NK-92 (cell line): ENCODE results near the gene NTNG2.
"Not testable (repeated sequence)": the region's sequence is repeated elsewhere in the genome, so short reads cannot be mapped to it uniquely, and the experiment has no call there.

Source experiments
- DNase-seq: peaks from one replicate; lab custom pipeline; 2025; ENCODE audit not compliant: unreplicated experiment; lab: John Stamatoyannopoulos, UW

NTNG2 gene

DNA sequence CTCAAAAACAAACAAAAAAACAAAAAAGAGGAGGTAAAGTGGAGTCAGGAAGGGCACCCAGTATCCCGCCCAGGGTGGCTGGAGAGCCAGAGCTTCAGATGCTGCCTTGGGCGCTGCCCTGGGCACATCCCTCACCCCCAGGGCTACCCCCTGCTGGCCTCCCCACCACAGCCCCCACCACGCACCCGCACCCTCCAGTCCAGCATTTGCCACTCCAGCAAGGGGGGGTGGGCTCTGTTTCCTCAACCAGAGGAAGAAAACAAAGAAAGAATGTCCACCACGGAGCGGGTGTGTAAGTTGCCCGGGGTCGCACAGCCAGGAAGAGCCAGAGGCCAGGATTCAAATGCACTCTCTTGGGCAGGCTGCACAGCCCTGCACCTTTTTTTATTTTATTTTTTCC is 86.1 kb downstream of the NTNG2 start:
- no peak for DNase-seq

DNA sequence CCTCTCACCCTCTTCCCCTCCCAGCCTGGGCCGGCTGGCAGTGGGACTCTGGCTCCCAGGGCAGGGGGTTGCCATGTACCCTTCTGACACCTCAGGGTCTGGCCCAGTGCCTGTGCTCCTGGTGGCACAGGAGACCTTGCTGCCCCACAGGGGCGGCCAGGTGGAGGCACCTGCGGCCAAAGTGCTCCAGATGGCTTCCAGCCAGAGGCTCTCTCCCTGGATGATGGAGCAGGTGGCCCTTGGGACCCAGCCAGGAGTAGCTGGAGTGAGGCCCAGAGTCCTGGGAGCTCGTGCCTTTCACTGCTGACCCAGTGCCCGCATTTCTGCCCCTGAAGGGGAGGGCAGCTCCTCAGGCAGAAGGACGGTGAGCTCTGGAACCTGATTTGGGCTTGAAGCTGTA is 87.3 kb downstream of the NTNG2 start:
- DNase-seq = no peak

DNA sequence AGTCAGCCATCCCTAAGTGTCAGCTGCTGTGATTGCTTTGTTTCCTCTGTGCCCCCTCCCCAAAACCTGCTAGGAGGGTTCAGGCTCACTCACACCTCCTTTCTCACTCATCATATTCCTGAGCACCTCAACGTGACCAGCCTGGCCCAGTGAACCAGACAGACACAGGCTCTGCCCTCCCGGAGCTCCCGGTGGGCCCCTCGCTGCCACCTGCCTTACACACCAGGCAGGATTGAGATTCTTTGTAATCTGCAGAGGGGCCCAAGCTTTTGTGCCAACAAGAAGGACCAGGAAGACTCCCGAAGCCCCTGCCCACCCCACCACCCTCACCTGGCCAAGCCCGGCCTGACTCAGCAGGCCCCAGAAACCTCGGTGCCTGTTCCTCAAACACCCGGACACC is 87.8 kb downstream of the NTNG2 start:
- no peak for DNase-seq

DNA sequence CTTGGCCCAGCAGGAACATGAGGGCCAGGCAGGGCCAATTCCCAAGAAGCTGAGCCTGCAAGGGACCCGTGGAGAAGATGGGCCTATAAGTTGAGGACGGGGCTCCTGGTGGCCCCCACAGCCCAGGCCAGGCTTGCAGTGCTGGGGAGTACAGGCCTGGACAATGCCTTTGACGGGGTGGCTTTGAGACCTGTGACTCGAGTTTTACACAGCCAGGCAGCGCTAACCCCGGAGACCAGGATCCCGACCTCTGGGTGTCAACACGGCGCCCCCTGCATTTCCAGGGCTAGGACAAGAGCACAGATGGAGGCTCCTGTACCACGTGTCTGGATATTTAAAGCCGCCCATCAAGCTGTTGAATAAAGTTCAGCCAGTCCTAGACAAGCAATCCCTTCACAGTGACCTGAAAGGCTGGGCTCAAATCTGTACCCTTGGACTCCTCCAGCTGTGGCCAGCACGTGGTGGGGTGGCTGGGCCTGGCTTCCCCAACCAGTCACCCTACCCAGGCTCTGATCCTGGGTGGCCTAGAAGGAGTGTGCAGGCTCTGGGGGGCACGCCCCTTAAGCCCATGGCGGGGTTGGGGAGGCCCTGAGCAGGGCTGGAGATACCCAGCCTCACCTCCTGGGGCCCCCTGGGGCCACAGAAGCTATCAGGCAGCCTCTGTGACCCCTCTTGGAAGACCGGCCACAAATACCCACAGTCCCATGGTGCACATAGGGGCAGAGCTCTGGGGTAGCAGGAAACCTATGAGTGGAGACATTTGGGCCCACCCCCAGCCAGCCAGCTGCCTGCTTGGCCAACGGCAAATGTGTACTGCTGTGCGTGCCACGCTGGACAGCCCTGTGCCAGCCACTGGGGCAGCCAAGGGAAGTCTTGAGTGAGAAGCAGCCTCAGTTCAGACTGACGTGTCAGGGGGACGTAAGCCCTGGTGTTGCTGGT is 88.7 kb downstream of the NTNG2 start:
- no peak for DNase-seq

DNA sequence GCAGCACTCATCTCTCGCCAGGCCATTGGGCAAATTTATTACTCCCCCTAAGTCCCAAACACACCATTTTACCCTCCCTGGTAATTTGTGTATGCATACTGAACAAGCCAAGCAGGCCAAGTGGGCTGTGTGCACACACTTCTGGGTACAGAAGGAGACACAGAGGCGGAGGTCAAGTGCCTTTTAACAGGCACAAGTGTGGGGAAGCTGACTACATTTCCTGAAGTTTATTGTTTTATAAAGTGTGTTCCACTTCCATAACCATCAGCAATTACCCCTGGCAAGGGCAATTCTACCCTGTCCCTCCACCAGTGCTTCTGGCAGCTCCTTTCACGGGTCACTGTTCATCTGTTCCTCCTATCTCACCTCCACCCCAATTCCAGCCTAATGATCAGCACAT is 99.0 kb downstream of the NTNG2 start:
- DNase-seq = no peak

DNA sequence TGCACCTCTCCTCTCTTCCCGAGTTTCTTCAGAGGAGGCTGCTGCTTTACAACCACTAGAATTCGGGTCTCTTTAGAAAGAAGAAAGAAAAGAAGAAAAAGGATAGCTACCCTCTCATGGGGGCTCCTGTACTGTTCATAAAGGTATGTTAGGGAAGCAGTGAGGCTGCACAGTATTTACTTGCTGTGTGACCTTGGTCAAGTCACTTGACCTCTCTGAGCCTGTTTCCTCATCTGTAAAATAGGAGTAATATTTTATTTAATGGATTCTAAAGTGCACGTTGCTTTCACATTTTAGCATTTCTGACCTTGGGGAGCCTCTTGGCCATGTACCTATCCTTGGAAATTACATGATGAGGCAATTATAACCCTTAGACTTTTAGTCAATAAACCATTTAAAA is 104.2 kb downstream of the NTNG2 start:
- no peak for DNase-seq

DNA sequence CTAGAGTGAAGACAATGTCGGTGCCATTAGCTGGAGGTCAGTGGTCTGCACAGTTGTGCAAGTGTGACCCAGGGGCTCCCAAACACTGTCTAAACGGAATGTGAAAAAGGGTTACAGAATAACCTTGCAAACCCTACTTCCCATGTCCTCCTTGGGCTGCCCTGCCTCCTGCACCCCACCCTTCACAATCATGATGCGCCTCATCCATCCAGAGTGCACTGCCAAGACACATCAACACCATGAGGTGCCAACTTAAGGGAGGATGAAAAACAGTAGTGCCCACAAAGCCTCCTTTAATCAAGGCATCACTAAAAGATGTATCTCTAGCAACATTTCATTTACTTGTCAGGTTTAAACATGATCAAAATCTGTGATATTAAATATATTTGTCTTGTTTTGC is 105.8 kb downstream of the NTNG2 start:
- DNase-seq = no peak

DNA sequence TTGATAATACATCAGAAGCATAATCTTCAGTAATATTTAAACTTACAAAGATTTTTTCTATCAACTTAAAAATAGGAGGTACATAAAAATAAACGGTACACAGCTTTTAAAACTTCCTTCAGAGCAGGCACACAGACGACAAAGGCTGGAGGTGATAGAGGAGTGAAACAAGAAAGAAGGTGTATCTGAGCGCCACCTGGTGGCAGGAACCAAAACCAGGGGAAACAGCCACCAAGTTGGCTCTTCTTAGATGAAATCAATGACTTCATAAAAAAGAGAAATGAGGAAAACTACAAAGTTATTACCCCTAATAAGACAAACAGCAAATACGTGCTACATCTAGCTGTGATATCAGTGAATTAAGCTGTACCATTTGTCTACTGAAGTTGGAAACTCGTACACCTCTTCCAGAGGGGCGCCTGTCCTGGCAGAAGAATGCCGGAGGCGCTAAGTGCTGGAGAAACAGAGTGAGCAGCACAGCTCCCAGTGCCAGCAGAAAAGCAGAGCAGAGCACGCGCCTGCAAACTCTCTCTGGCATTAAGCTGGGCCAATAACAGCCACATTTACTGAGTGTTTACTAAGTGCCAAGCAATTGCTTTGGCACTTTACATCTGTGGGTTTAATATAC is 107.0 kb downstream of the NTNG2 start:
- DNase-seq = no peak

DNA sequence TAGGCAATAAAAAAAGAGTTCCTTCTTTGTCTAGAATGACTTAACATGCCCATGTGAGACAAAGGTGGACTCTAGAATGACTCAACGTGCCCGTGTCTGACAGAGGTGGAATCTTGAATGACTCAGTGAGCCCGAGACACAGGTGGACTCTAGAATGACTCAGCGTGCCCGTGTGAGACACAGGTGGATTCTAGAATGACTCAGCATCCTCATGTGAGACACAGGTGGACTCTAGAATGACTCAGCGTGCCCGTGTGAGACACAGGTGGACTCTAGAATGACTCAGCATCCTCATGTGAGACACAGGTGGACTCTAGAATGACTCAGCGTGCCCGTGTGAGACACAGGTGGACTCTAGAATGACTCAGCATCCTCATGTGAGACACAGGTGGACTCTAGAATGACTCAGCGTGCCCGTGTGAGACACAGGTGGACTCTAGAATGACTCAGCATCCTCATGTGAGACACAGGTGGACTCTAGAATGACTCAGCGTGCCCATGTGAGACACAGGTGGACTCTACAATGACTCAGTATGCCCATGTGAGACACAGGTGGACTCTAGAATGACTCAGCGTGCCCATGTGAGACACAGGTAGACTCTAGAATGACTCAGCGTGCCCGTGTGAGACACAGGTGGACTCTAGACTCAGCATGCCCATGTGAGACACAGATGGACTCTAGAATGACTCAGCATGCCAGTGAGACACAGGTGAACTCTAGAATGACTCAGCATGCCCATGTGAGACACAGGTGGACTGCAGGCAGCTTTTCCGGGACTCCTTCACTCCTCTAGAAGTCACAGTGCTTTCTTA is 108.1 kb downstream of the NTNG2 start:
- DNase-seq = not testable (repeated sequence)

DNA sequence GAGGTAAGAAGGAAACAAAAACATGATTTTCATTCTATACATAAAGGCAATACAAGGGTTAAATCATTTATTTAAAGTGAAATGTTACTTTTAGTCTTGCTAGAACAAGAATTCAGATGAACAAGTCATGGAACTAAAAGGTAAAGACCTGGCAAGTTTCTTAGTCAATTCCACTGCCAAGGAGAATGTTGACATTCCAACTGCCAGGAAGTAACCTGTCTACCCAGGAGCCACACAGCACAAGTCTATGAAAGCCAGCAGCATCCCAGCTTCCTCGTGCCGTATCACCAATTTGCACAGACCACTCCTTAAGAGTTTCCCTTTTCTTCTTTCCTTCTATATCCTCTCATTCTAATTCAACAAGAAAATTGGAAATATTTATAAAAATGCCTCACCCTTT is 113.0 kb downstream of the NTNG2 start:
- DNase-seq = no peak

DNA sequence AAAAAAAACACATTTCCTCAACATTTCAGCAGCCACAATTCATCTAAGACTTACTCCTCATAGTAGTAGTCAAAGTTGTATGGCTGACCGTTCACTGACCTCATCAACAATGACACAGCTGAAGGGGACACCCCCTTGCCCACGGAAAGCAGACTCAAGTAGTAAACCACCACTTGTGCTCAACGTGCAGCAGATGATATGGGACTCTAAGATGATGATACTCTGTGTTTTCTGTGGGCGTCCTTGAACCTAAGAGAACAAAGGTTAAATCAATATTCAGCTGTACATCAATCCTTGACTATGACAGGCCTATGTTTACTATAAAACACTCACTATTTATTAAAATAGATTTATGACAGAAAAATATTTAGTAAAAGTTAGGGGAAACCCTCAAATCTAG is 121.3 kb downstream of the NTNG2 start:
- no peak for DNase-seq

DNA sequence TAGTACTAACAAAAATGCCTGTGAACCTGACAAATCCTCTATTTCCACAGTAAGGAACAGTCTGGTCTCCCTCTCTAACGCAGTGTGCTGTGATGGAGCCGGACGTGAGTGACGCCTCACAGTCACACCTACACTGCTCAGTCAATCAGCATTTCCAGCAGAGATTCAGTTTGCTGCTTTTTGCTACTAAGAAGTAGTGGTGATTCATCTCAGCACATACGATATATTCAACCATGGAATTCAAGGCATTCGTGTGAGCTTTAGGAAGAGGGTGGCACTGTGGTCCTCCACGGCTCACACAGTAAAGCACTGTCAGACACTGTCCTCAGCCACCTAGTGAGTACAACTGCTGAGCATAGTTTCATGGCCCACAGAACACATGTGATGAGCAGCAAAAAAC is 122.0 kb downstream of the NTNG2 start:
- no peak for DNase-seq

DNA sequence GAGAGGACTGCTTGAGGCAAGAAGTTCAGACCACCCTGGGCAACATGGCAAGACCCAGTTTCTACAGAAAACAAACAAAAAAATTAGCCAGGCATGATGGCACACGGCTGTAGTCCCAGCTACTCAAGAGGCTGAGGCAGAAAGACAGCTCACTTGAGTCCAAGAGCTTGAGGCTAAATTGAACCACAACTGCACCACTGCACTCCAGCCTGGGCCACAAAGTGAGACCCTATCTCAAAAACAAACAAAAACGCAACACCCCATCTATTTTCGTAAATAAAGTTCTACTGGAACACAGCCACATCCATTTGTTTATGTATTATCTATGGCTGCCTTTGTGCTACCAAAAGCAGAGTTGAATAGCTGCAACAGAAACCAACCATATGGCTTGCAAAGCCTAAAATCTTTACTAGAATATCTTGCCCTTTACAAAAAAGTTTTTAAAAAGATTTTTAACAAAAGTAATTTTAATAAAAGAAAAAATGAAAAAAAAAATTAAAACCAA is 125.5 kb downstream of the NTNG2 start:
- DNase-seq = no peak

DNA sequence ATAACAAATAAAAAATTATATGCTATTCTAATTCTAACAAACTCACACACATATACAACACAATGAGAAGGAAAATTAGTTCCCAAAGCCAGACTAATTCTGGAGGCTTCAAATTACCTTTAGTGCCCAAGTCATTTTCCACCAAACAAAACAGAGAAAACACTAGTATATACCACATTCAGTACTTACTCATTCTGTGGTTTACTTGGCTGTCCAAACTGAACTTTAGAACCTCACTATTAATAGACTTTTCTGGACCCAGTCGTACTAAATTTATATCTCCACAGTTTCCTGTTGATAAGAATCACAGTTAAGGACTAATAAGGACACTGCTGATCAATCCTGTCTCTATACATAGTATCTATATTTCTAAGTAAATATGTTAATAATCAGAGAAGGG is 126.5 kb downstream of the NTNG2 start:
- DNase-seq = no peak

DNA sequence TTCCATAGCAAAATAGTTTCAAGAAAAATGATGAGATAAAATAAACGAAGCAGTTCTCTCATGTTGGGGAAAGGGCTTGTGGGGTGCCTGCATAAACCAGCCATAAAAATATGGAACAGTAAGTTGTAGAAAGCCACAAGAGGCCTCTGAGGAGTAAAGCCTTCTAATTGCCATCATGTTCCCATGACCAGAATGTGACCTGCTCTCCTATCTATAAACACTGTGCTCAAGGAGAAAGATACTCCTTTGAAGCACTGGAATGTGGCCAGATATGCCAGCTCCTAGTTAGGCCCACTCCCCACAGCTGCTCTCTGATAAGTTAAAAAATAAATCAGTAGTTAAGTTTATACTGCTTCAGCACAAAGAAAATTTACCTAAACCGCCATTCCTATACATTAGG is 127.1 kb downstream of the NTNG2 start:
- no peak for DNase-seq

DNA sequence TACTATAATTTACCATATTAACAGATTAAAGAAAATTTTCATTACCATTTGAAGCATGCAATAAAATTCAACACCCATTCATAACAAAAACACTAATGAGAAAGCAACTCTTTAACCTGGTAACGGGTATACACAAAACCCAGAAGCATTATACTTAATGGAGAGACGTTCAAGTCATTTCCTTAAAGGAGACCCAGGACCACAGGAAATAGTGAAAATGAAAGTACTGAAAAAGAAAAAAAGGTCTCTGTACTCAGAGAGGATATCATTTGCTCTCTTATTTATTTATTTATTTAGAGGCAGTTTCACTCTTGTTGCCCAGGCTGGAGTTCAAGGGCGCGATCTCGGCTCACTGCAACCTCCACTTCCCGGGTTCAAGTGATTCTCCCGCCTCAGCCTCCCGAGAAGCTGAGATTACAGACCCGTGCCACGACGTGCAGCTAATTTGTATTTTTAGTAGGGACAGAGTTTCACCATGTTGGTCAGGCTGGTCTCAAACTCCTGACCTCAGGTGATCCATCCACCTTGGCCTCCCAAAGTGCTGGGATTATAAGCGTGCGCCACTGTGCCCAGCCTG is 131.4 kb downstream of the NTNG2 start:
- DNase-seq = no peak
